Mesothelial cell of epicardium (in vitro differentiated cells): ENCODE measurements around the gene FAM83D. TPM values are rescaled to one million over a fixed set of nuclear protein-coding genes. Genes with fewer than 3 reads are reported as not detected.
"Not testable (repeated sequence)": the region's sequence is repeated elsewhere in the genome, so short reads cannot be mapped to it uniquely, and the experiment has no call there.

Experiments used
- DNase-seq, 2 experiments: peaks; one replicate each; pipeline ENCODE4 v3.0.0; 2021; ENCODE audit warnings: low spot score in 2 of 2; ENCODE audit not compliant: unreplicated experiment in 2 of 2
- H3K27ac Mint-ChIP-seq: 2 replicates; pipeline ENCODE4 v1.8.0; 2021; ENCODE audit warnings: mixed read lengths
- H3K27me3 Mint-ChIP-seq: 2 replicates; pipeline ENCODE4 v1.8.0; 2021; ENCODE audit warnings: low read depth, mixed read lengths
- H3K36me3 Mint-ChIP-seq: 2 replicates; pipeline ENCODE4 v1.8.0; 2021; ENCODE audit warnings: mixed read lengths
- H3K4me1 Mint-ChIP-seq: 2 replicates; pipeline ENCODE4 v1.8.0; 2021; ENCODE audit warnings: mixed read lengths
- H3K4me3 Mint-ChIP-seq: 2 replicates; pipeline ENCODE4 v1.8.0; 2021; ENCODE audit warnings: mild to moderate bottlenecking, moderate library complexity, mixed read lengths
- H3K9me3 Mint-ChIP-seq: 2 replicates; pipeline ENCODE4 v1.8.0; 2021; ENCODE audit warnings: mixed read lengths
- total RNA-seq: library from RNA; stranded (reverse); gene quantifications from 3 replicates; pipeline ENCODE4 v1.2.1, GENCODE V29; 2021
- TF ChIP-seq, protein P1 (sequence below): fragments of 200-600 bp; sonication (generic); IDR thresholded peaks from one replicate; pipeline ENCODE4 v1.5.0; 2021; ENCODE audit warnings: antibody characterized with exemption; ENCODE audit not compliant: unreplicated experiment

The FAM83D gene
- total RNA-seq, 1 donor from 2014 or later, result 11.5 TPM

DNA sequence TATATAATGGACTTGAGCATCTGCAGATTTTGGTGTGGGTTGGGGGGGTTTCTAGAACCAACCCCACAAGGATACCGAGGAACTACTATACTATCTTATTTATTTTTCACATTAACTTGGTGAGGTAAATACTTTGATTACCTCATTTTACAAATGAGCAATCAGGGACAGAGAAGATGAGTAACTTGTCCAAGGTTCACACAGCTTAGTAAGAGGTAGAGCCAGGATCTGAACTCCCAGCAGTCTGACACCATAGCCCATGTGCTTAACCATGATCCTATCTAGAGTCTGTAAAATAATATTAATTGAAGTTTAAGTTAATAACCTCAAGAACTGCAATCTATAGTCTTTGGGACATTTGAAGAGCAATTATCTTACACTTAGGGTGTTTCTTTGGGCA is 64.5 kb downstream of the FAM83D start:
- no peaks in the 10 kb centered on the region for H3K4me1 Mint-ChIP-seq
- no peaks in the 10 kb centered on the region for H3K27me3 Mint-ChIP-seq
- peaks cover 32% of the 10 kb centered on the region for H3K36me3 Mint-ChIP-seq
- DNase-seq, result no peak
- H3K4me3 Mint-ChIP-seq, result no peak overlapping the region
- TF ChIP-seq, protein P1, sequence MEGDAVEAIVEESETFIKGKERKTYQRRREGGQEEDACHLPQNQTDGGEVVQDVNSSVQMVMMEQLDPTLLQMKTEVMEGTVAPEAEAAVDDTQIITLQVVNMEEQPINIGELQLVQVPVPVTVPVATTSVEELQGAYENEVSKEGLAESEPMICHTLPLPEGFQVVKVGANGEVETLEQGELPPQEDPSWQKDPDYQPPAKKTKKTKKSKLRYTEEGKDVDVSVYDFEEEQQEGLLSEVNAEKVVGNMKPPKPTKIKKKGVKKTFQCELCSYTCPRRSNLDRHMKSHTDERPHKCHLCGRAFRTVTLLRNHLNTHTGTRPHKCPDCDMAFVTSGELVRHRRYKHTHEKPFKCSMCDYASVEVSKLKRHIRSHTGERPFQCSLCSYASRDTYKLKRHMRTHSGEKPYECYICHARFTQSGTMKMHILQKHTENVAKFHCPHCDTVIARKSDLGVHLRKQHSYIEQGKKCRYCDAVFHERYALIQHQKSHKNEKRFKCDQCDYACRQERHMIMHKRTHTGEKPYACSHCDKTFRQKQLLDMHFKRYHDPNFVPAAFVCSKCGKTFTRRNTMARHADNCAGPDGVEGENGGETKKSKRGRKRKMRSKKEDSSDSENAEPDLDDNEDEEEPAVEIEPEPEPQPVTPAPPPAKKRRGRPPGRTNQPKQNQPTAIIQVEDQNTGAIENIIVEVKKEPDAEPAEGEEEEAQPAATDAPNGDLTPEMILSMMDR, result no peak
- no peak overlapping the region for H3K27ac Mint-ChIP-seq
- peaks cover 3% of the 10 kb centered on the region for H3K9me3 Mint-ChIP-seq

- Mint-ChIP-seq H3K9me3 (peaks cover 3% of the 10 kb centered on the region), H3K36me3 (peaks cover 38% of the 10 kb centered on the region), H3K4me1 (no peaks in the 10 kb centered on the region), H3K27ac (no peak overlapping the region), H3K4me3 (no peak overlapping the region), H3K27me3 (no peaks in the 10 kb centered on the region)
- TF ChIP-seq, protein P1, result no peak
- no peak for DNase-seq
Observed at GRCh38 chr20:38991814-38992704, 65.8 kb downstream of the FAM83D start.

GRCh38 chr20:38995536-38996044 is 69.4 kb downstream of the FAM83D start:
- Mint-ChIP-seq H3K9me3 (no peaks in the 10 kb centered on the region), H3K36me3 (peaks cover 32% of the 10 kb centered on the region), H3K4me3 (no peak overlapping the region), H3K4me1 (no peaks in the 10 kb centered on the region), H3K27me3 (no peaks in the 10 kb centered on the region), H3K27ac (no peak overlapping the region)
- TF ChIP-seq, protein P1, result no peak
- no peak for DNase-seq

DNA sequence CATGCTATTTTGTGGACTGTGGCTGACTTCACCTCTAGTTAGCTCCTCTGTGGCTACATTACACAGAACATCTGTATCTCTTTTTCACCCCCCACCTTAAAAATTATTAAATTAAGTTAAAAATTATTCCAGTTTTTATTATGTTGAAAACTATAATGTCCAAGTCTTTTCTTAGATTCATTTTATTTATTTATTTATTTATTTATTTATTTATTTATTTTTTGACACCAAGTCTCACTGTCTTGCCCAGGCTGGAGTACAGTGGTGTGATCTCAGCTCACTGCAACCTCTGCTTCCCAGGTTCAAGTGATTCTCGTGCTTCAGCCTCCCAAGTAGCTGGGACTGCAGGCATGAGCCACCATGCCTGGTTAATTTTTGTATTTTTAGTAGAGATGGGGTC is 70.6 kb downstream of the FAM83D start:
- not testable (repeated sequence) for H3K9me3 Mint-ChIP-seq, H3K4me3 Mint-ChIP-seq, H3K4me1 Mint-ChIP-seq, H3K27ac Mint-ChIP-seq, H3K27me3 Mint-ChIP-seq, DNase-seq
- peaks cover 35% of the 10 kb centered on the region for H3K36me3 Mint-ChIP-seq

- no peak for DNase-seq
- no peaks in the 10 kb centered on the region for H3K4me1 Mint-ChIP-seq
- H3K27me3 Mint-ChIP-seq, result no peaks in the 10 kb centered on the region
- no peak overlapping the region for H3K27ac Mint-ChIP-seq
- peaks cover 36% of the 10 kb centered on the region for H3K36me3 Mint-ChIP-seq
- no peaks in the 10 kb centered on the region for H3K9me3 Mint-ChIP-seq
- TF ChIP-seq, protein P1, result no peak
- no peak overlapping the region for H3K4me3 Mint-ChIP-seq
Observed at GRCh38 chr20:38997622-38998021, 71.4 kb downstream of the FAM83D start.

DNA sequence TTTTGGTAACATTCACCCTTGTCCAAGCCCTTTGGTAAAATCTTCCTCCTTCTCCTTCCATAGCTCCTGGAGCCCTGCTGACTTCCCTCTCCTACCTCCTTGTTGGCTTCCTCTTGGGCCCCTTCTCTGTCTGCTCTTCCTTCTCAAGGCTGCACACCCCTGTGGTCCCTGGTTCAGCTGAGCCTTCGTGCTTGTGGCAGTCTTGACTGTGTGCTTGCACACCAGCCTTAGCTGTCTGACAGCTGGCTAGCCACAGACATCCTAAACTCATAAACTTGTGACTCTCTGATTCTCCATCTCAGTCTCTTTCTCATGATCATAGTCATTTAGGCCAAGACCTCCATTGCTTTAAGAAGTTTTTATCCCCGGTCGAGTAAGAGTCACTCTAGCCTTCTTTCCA is 73.0 kb downstream of the FAM83D start:
- peaks cover 43% of the 10 kb centered on the region for H3K36me3 Mint-ChIP-seq
- H3K4me1 Mint-ChIP-seq, result no peaks in the 10 kb centered on the region
- H3K9me3 Mint-ChIP-seq, result no peaks in the 10 kb centered on the region
- TF ChIP-seq, protein P1, result no peak
- no peak for DNase-seq
- H3K27me3 Mint-ChIP-seq, result no peaks in the 10 kb centered on the region
- H3K27ac Mint-ChIP-seq, result no peak overlapping the region
- H3K4me3 Mint-ChIP-seq, result no peak overlapping the region
